ENCODE results near the gene PRUNE2.

- TF ChIP-seq RAD21 (IDR thresholded peaks at IDR 0.05 in 1 of 2, conservative IDR thresholded peaks at IDR 0.05 in 1 of 2; ENCODE audit: low read depth in 2 of 2, low read length in 2 of 2) (no peak), SAP30 (IDR thresholded peaks at IDR 0.05; ENCODE audit: insufficient read depth, insufficient replicate concordance, low read length) (no peak), POLR2A (IDR thresholded peaks at IDR 0.05; ENCODE audit: control extremely low read depth in 1 of 2, low read depth in 2 of 2, low read length in 2 of 2) (no peak), HDAC2 (IDR thresholded peaks at IDR 0.05; ENCODE audit: borderline replicate concordance in 1 of 2, low read depth in 2 of 2, low read length in 2 of 2) (no peak), CTCF (IDR thresholded peaks at IDR 0.05; ENCODE audit: control extremely low read depth in 1 of 3, insufficient read depth in 1 of 3, low read depth in 1 of 3, low read length in 3 of 3) (no peak), CEBPB (IDR thresholded peaks at IDR 0.05; ENCODE audit: low read depth, low read length) (no peak)
These were observed 285.3 kb downstream of the PRUNE2 start for GRCh38 chr9:76620581-76620980.

All from H1 (cell line).